ENCODE results near the gene LRCH3.

Gene LRCH3

GRCh38 chr3:197830308-197830966, 39.4 kb downstream of the LRCH3 start:
- DNase-seq: no peak
- in situ Hi-C loops (cut with MboI; ENCODE audit: low pct_unique_long_range_greater_than_20kb, low sequenced_read_pairs): no loop called here

GRCh38 chr3:197830967-197831313, 39.9 kb downstream of the LRCH3 start:
- no peak for DNase-seq
- in situ Hi-C loops (cut with MboI; ENCODE audit: low pct_unique_long_range_greater_than_20kb, low sequenced_read_pairs): no loop called here

GRCh38 chr3:197833930-197834715, 43.1 kb downstream of the LRCH3 start:
- in situ Hi-C loops (cut with MboI; ENCODE audit: low pct_unique_long_range_greater_than_20kb, low sequenced_read_pairs): no loop called here
- DNase-seq: no peak

GRCh38 chr3:197835509-197835908, 44.5 kb downstream of the LRCH3 start:
- no peak for DNase-seq
- in situ Hi-C loops (cut with MboI; ENCODE audit: low pct_unique_long_range_greater_than_20kb, low sequenced_read_pairs): no loop called here

- no peak for DNase-seq
- in situ Hi-C loops (cut with MboI; ENCODE audit: low pct_unique_long_range_greater_than_20kb, low sequenced_read_pairs): no loop called here
These were observed 45.2 kb downstream of the LRCH3 start for GRCh38 chr3:197836244-197836643.

GRCh38 chr3:197837282-197837681, 46.2 kb downstream of the LRCH3 start:
- no peak for DNase-seq
- in situ Hi-C loops (cut with MboI; ENCODE audit: low pct_unique_long_range_greater_than_20kb, low sequenced_read_pairs): no loop called here

GRCh38 chr3:197841789-197842188, 50.7 kb downstream of the LRCH3 start:
- in situ Hi-C loops (cut with MboI; ENCODE audit: low pct_unique_long_range_greater_than_20kb, low sequenced_read_pairs): no loop called here
- no peak for DNase-seq

- in situ Hi-C loops (cut with MboI; ENCODE audit: low pct_unique_long_range_greater_than_20kb, low sequenced_read_pairs): no loop called here
- no peak for DNase-seq
These were observed 55.4 kb downstream of the LRCH3 start for GRCh38 chr3:197846491-197846890.

- peak; percentile 68 for DNase-seq
- in situ Hi-C loops (cut with MboI; ENCODE audit: low pct_unique_long_range_greater_than_20kb, low sequenced_read_pairs): no loop called here
These were observed 56.9 kb downstream of the LRCH3 start for GRCh38 chr3:197847866-197848401.

- in situ Hi-C loops (cut with MboI; ENCODE audit: low pct_unique_long_range_greater_than_20kb, low sequenced_read_pairs): no loop called here
- no peak for DNase-seq
These were observed 63.7 kb downstream of the LRCH3 start for GRCh38 chr3:197854596-197855343.

GRCh38 chr3:197855571-197855970, 64.5 kb downstream of the LRCH3 start:
- in situ Hi-C loops (cut with MboI; ENCODE audit: low pct_unique_long_range_greater_than_20kb, low sequenced_read_pairs): no loop called here
- DNase-seq: no peak

- in situ Hi-C loops (cut with MboI; ENCODE audit: low pct_unique_long_range_greater_than_20kb, low sequenced_read_pairs): no loop called here
- no peak for DNase-seq
These were observed 65.3 kb downstream of the LRCH3 start for GRCh38 chr3:197856199-197856816.

- in situ Hi-C loops (cut with MboI; ENCODE audit: low pct_unique_long_range_greater_than_20kb, low sequenced_read_pairs): no loop called here
- no peak for DNase-seq
These were observed 67.1 kb downstream of the LRCH3 start for GRCh38 chr3:197858133-197858532.

GRCh38 chr3:197858598-197858997, 67.5 kb downstream of the LRCH3 start:
- in situ Hi-C loops (cut with MboI; ENCODE audit: low pct_unique_long_range_greater_than_20kb, low sequenced_read_pairs): no loop called here

GRCh38 chr3:197866035-197866434, 75.0 kb downstream of the LRCH3 start:
- DNase-seq: no peak
- in situ Hi-C loops (cut with MboI; ENCODE audit: low pct_unique_long_range_greater_than_20kb, low sequenced_read_pairs): no loop called here

More at GRCh38 chr3:197858598-197858997, 67.5 kb downstream of the LRCH3 start:
- no peak for DNase-seq

GRCh38 chr3:197873329-197873728, 82.3 kb downstream of the LRCH3 start:
- no peak for DNase-seq
- in situ Hi-C loops (cut with MboI; ENCODE audit: low pct_unique_long_range_greater_than_20kb, low sequenced_read_pairs): no loop called here

GRCh38 chr3:197874064-197874463, 83.0 kb downstream of the LRCH3 start:
- DNase-seq: no peak
- in situ Hi-C loops (cut with MboI; ENCODE audit: low pct_unique_long_range_greater_than_20kb, low sequenced_read_pairs): no loop called here

GRCh38 chr3:197874653-197875052, 83.6 kb downstream of the LRCH3 start:
- in situ Hi-C loops (cut with MboI; ENCODE audit: low pct_unique_long_range_greater_than_20kb, low sequenced_read_pairs): no loop called here
- DNase-seq: no peak

GRCh38 chr3:197877902-197878301, 86.8 kb downstream of the LRCH3 start:
- in situ Hi-C loops (cut with MboI; ENCODE audit: low pct_unique_long_range_greater_than_20kb, low sequenced_read_pairs): no loop called here
- no peak for DNase-seq
